ENCODE data around the gene IKZF1. TPM values are rescaled to one million over a fixed set of nuclear protein-coding genes. Genes with fewer than 3 reads are reported as not detected.
A peak's percentile ranks its signal among the peaks of the same experiment; 100 is the strongest.

Gene IKZF1
- polyA plus RNA-seq, 2 donors, result 1.0 to 1.1 TPM

DNA sequence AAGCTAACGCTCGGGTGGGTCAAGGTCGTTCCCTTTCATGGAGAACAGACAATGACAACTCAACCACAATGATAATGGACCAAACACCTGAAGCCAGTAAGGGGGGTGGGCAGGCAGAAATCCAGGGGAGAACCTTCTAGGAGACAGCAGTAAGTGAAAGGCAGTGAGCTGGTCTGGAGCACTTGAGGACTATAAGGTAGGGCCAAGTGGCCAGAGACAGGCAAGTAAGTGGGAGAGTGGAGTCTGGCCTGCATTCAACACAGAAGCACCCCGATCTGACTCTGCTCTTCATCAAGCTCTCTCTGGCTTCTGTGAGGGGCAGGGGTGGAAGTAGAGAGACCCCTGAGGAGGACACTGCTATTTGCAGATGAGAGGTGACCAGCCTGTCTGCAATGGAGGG, 7.7 kb upstream of the IKZF1 start:
- 55 to 63% methylated on average over 4 of the region's 4 CpGs for WGBS, 2 donors
- H3K27ac ChIP-seq (ENCODE audit: low read depth in 2 of 2, low read length in 1 of 2), result no peak overlapping the region
- H3K9me3 ChIP-seq (ENCODE audit: control insufficient read depth in 2 of 2, insufficient read depth in 1 of 2, low read depth in 1 of 2, low read length in 1 of 2), result no peaks in the 10 kb centered on the region
- no peaks in the 10 kb centered on the region for H3K4me1 ChIP-seq (ENCODE audit: control insufficient read depth in 2 of 2, insufficient read depth in 2 of 2, low read length in 1 of 2)
- no peak overlapping the region for H3K4me3 ChIP-seq (ENCODE audit: low read depth in 1 of 2, low read length in 2 of 2)
- H3K27me3 ChIP-seq (ENCODE audit: control insufficient read depth in 1 of 2, insufficient read depth in 2 of 2, low read length in 2 of 2), result peaks cover 0 to 4% of the 10 kb centered on the region in 2 donors
- H3K36me3 ChIP-seq (ENCODE audit: control insufficient read depth in 2 of 2, insufficient read depth in 2 of 2, low read length in 1 of 2), result no peaks in the 10 kb centered on the region

- no peak overlapping the region for H3K27ac ChIP-seq (ENCODE audit: low read depth in 2 of 2, low read length in 1 of 2)
- no peaks in the 10 kb centered on the region for H3K36me3 ChIP-seq (ENCODE audit: control insufficient read depth in 2 of 2, insufficient read depth in 2 of 2, low read length in 1 of 2)
- H3K4me3 ChIP-seq (ENCODE audit: low read depth in 1 of 2, low read length in 2 of 2), result no peak overlapping the region
- no peaks in the 10 kb centered on the region for H3K9me3 ChIP-seq (ENCODE audit: control insufficient read depth in 2 of 2, insufficient read depth in 1 of 2, low read depth in 1 of 2, low read length in 1 of 2)
- WGBS, 2 donors, result 80 to 82% methylated on average over 8 of the region's 8 CpGs
- peaks cover 6 to 9% of the 10 kb centered on the region in 2 donors for H3K27me3 ChIP-seq (ENCODE audit: control insufficient read depth in 1 of 2, insufficient read depth in 2 of 2, low read length in 2 of 2)
- peaks cover 0 to 4% of the 10 kb centered on the region in 2 donors for H3K4me1 ChIP-seq (ENCODE audit: control insufficient read depth in 2 of 2, insufficient read depth in 2 of 2, low read length in 1 of 2)
Measured at GRCh38 chr7:50298811-50299562, 5.5 kb upstream of the IKZF1 start.

- Histone ChIP-seq H3K4me3 (ENCODE audit: low read depth in 1 of 2, low read length in 2 of 2) (no peak overlapping the region), H3K9me3 (ENCODE audit: control insufficient read depth in 2 of 2, insufficient read depth in 1 of 2, low read depth in 1 of 2, low read length in 1 of 2) (peaks cover 0 to 3% of the 10 kb centered on the region in 2 donors), H3K4me1 (ENCODE audit: control insufficient read depth in 2 of 2, insufficient read depth in 2 of 2, low read length in 1 of 2) (peaks cover 4 to 11% of the 10 kb centered on the region in 2 donors), H3K36me3 (ENCODE audit: control insufficient read depth in 2 of 2, insufficient read depth in 2 of 2, low read length in 1 of 2) (no peaks in the 10 kb centered on the region), H3K27me3 (ENCODE audit: control insufficient read depth in 1 of 2, insufficient read depth in 2 of 2, low read length in 2 of 2) (peaks cover 6 to 8% of the 10 kb centered on the region in 2 donors), H3K27ac (ENCODE audit: low read depth in 2 of 2, low read length in 1 of 2) (no peak overlapping the region)
- 52 to 66% methylated on average over 4 of the region's 4 CpGs for WGBS, 2 donors
Measured at GRCh38 chr7:50300336-50300735, 4.2 kb upstream of the IKZF1 start.

DNA sequence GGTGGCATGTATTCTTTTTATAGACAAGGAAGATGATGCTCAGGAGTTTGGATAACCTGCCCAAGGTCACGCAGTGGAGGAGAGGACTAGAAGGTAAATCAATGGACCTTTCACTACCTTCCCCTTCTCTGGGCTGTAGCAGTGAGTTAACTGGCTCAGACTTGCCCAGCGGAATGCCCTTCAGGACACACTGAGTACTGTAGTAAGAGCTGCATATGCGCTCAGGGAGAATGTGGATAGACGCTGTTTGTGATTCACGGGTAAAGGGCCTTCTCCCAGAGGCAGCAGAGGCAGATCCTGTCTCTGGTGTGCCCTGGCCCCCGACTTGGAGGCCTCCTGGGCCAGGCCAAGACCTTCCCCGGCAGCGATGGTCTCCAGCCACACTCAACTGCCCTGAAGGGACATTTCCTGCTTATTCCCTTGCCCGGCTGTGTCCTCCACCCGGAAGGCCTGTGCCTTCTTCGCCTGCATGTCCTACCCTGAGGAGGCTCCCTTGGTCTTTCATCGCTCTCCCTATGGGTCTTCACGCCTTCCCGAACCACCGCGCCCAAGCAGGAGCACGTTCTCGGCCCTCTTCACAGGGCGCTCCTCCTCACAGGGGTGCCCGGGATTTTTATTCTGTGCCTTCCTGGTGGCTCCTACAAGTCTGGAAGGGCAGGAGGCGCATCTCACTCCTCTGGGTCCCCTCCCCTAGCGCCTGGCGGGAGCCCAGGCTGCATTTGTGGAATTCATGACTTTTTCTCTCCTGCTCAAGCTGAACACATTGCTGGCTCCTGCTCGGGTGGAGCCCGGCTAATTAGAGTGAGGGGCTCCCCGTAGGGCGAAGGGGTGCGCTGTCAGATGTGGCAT, 1.8 kb upstream of the IKZF1 start:
- Histone ChIP-seq H3K27me3 (ENCODE audit: control insufficient read depth in 1 of 2, insufficient read depth in 2 of 2, low read length in 2 of 2) (peaks cover 6 to 7% of the 10 kb centered on the region in 2 donors), H3K4me1 (ENCODE audit: control insufficient read depth in 2 of 2, insufficient read depth in 2 of 2, low read length in 1 of 2) (peaks cover 4 to 11% of the 10 kb centered on the region in 2 donors), H3K4me3 (ENCODE audit: low read depth in 1 of 2, low read length in 2 of 2) (no peak overlapping the region), H3K36me3 (ENCODE audit: control insufficient read depth in 2 of 2, insufficient read depth in 2 of 2, low read length in 1 of 2) (no peaks in the 10 kb centered on the region), H3K27ac (ENCODE audit: low read depth in 2 of 2, low read length in 1 of 2) (no peak overlapping the region), H3K9me3 (ENCODE audit: control insufficient read depth in 2 of 2, insufficient read depth in 1 of 2, low read depth in 1 of 2, low read length in 1 of 2) (peaks cover 0 to 3% of the 10 kb centered on the region in 2 donors)
- WGBS, 2 donors, result 87 to 88% methylated on average over 27 to 28 of the region's 28 CpGs

GRCh38 chr7:50303335-50304128, 984 bp upstream of the IKZF1 start:
- Histone ChIP-seq H3K4me3 (ENCODE audit: low read depth in 1 of 2, low read length in 2 of 2) (peak overlapping the region; percentile 61 to 69), H3K4me1 (ENCODE audit: control insufficient read depth in 2 of 2, insufficient read depth in 2 of 2, low read length in 1 of 2) (peaks cover 4 to 11% of the 10 kb centered on the region in 2 donors), H3K9me3 (ENCODE audit: control insufficient read depth in 2 of 2, insufficient read depth in 1 of 2, low read depth in 1 of 2, low read length in 1 of 2) (peaks cover 0 to 3% of the 10 kb centered on the region in 2 donors), H3K27ac (ENCODE audit: low read depth in 2 of 2, low read length in 1 of 2) (no peak overlapping the region), H3K36me3 (ENCODE audit: control insufficient read depth in 2 of 2, insufficient read depth in 2 of 2, low read length in 1 of 2) (no peaks in the 10 kb centered on the region), H3K27me3 (ENCODE audit: control insufficient read depth in 1 of 2, insufficient read depth in 2 of 2, low read length in 2 of 2) (peaks cover 6 to 7% of the 10 kb centered on the region in 2 donors)
- WGBS, 2 donors, result 8 to 17% methylated on average over 38 to 100 of the region's 100 CpGs

GRCh38 chr7:50304911-50305582, 531 bp downstream of the IKZF1 start:
- H3K4me3 ChIP-seq (ENCODE audit: low read depth in 1 of 2, low read length in 2 of 2), result peak overlapping the region; percentile 61 to 69
- peak overlapping the region; percentile 69 for H3K27ac ChIP-seq (ENCODE audit: low read depth in 2 of 2, low read length in 1 of 2)
- 13 to 15% methylated on average over 20 of the region's 20 CpGs for WGBS, 2 donors
- no peaks in the 10 kb centered on the region for H3K36me3 ChIP-seq (ENCODE audit: control insufficient read depth in 2 of 2, insufficient read depth in 2 of 2, low read length in 1 of 2)
- H3K4me1 ChIP-seq (ENCODE audit: control insufficient read depth in 2 of 2, insufficient read depth in 2 of 2, low read length in 1 of 2), result peaks cover 4 to 11% of the 10 kb centered on the region in 2 donors
- peaks cover 0 to 3% of the 10 kb centered on the region in 2 donors for H3K9me3 ChIP-seq (ENCODE audit: control insufficient read depth in 2 of 2, insufficient read depth in 1 of 2, low read depth in 1 of 2, low read length in 1 of 2)
- peaks cover 6 to 7% of the 10 kb centered on the region in 2 donors for H3K27me3 ChIP-seq (ENCODE audit: control insufficient read depth in 1 of 2, insufficient read depth in 2 of 2, low read length in 2 of 2)

GRCh38 chr7:50305583-50306493, 1.3 kb downstream of the IKZF1 start:
- Histone ChIP-seq H3K27ac (ENCODE audit: low read depth in 2 of 2, low read length in 1 of 2) (peak overlapping the region; percentile 52 to 69), H3K9me3 (ENCODE audit: control insufficient read depth in 2 of 2, insufficient read depth in 1 of 2, low read depth in 1 of 2, low read length in 1 of 2) (peaks cover 0 to 3% of the 10 kb centered on the region in 2 donors), H3K36me3 (ENCODE audit: control insufficient read depth in 2 of 2, insufficient read depth in 2 of 2, low read length in 1 of 2) (no peaks in the 10 kb centered on the region), H3K4me1 (ENCODE audit: control insufficient read depth in 2 of 2, insufficient read depth in 2 of 2, low read length in 1 of 2) (peaks cover 4 to 11% of the 10 kb centered on the region in 2 donors), H3K27me3 (ENCODE audit: control insufficient read depth in 1 of 2, insufficient read depth in 2 of 2, low read length in 2 of 2) (peaks cover 6 to 7% of the 10 kb centered on the region in 2 donors), H3K4me3 (ENCODE audit: low read depth in 1 of 2, low read length in 2 of 2) (peak overlapping the region; percentile 31 to 69)
- 56 to 62% methylated on average over 11 of the region's 11 CpGs for WGBS, 2 donors
